ENCODE measurements around the gene NRAP.

NRAP gene

GRCh38 chr10:113610631-113611601 is 52.9 kb downstream of the NRAP start:
- DNase-seq (ENCODE audit: low read depth in 2 of 2) = no peak

- no peak for DNase-seq (ENCODE audit: low read depth in 2 of 2)
Measured at GRCh38 chr10:113609704-113610108, 54.1 kb downstream of the NRAP start.

- DNase-seq (ENCODE audit: low read depth in 2 of 2) = no peak
Measured at GRCh38 chr10:113605268-113605978, 58.4 kb downstream of the NRAP start.

GRCh38 chr10:113604572-113604971 is 59.3 kb downstream of the NRAP start:
- DNase-seq (ENCODE audit: low read depth in 2 of 2) = no peak

GRCh38 chr10:113603057-113603777 is 60.6 kb downstream of the NRAP start:
- no peak for DNase-seq (ENCODE audit: low read depth in 2 of 2)

- no peak for DNase-seq (ENCODE audit: low read depth in 2 of 2)
Measured at GRCh38 chr10:113600569-113600968, 63.3 kb downstream of the NRAP start.

- no peak for DNase-seq (ENCODE audit: low read depth in 2 of 2)
Measured at GRCh38 chr10:113594652-113595051, 69.2 kb downstream of the NRAP start.

GRCh38 chr10:113592380-113592779 is 71.5 kb downstream of the NRAP start:
- DNase-seq (ENCODE audit: low read depth in 2 of 2) = no peak

GRCh38 chr10:113590581-113590980 is 73.3 kb downstream of the NRAP start:
- no peak for DNase-seq (ENCODE audit: low read depth in 2 of 2)

- DNase-seq (ENCODE audit: low read depth in 2 of 2) = no peak
Measured at GRCh38 chr10:113589201-113589770, 74.6 kb downstream of the NRAP start.

- no peak for DNase-seq (ENCODE audit: low read depth in 2 of 2)
Measured at GRCh38 chr10:113585949-113586348, 77.9 kb downstream of the NRAP start.

GRCh38 chr10:113583571-113583970 is 80.3 kb downstream of the NRAP start:
- no peak for DNase-seq (ENCODE audit: low read depth in 2 of 2)

- DNase-seq (ENCODE audit: low read depth in 2 of 2) = no peak
Measured at GRCh38 chr10:113581092-113581491, 82.7 kb downstream of the NRAP start.

GRCh38 chr10:113578773-113579172 is 85.1 kb downstream of the NRAP start:
- DNase-seq (ENCODE audit: low read depth in 2 of 2) = no peak

- DNase-seq (ENCODE audit: low read depth in 2 of 2) = no peak
Measured at GRCh38 chr10:113576852-113577251, 87.0 kb downstream of the NRAP start.

GRCh38 chr10:113573368-113573767 is 90.5 kb downstream of the NRAP start:
- DNase-seq (ENCODE audit: low read depth in 2 of 2) = no peak

GRCh38 chr10:113572520-113573290 is 91.1 kb downstream of the NRAP start:
- DNase-seq (ENCODE audit: low read depth in 2 of 2) = no peak

GRCh38 chr10:113569576-113569975 is 94.3 kb downstream of the NRAP start:
- DNase-seq (ENCODE audit: low read depth in 2 of 2) = no peak

- DNase-seq (ENCODE audit: low read depth in 2 of 2) = no peak
Measured at GRCh38 chr10:113566888-113567287, 97.0 kb downstream of the NRAP start.

GRCh38 chr10:113565364-113565763 is 98.5 kb downstream of the NRAP start:
- no peak for DNase-seq (ENCODE audit: low read depth in 2 of 2)

All from stimulated activated CD4-positive, alpha-beta T cell treated with anti-CD3 and anti-CD28 coated beads, Interleukin-1b, Interleukin-23, amount 100 ng/mL, for 1 hour (primary cell).